Kidney epithelial cell (primary cell): ENCODE data around the gene FSCN2. TPM values are rescaled to one million over a fixed set of nuclear protein-coding genes. Genes with fewer than 3 reads are reported as not detected.

Source experiments
- DNase-seq: peaks from one replicate; pipeline ENCODE4 v3.0.0-alpha.2; 2010; ENCODE audit warnings: low read depth
- H3K27me3 ChIP-seq: 2 replicates; pipeline ENCODE4 v1.6.0; 2011; ENCODE audit warnings: low read length; ENCODE audit not compliant: control insufficient read depth, insufficient read depth
- H3K36me3 ChIP-seq: 2 replicates; pipeline ENCODE4 v1.5.1; 2011; ENCODE audit warnings: low read length; ENCODE audit not compliant: control insufficient read depth, insufficient read depth
- H3K4me3 ChIP-seq: 2 replicates; pipeline ENCODE4 v1.5.1; 2011; ENCODE audit warnings: low read depth, mild to moderate bottlenecking, control low read depth, low read length
- CTCF ChIP-seq: IDR thresholded peaks from 2 replicates; pipeline ENCODE4 v1.5.1; 2011; ENCODE audit warnings: mild to moderate bottlenecking, moderate library complexity, low read length, control low read depth, inconsistent platforms; ENCODE audit not compliant: insufficient read depth, poor library complexity, severe bottlenecking
- total RNA-seq: library from RNA; depleted of rRNA; stranded (reverse); fragments of >200 nt; gene quantifications from 2 replicates; pipeline ENCODE4 v1.2.3, GENCODE V29; 2015

FSCN2 gene
- total RNA-seq, 1 donor from 2014 or later = 0.29 TPM

GRCh38 chr17:81520021-81520901 is 7.9 kb upstream of the FSCN2 start:
- no peak for DNase-seq
- no peaks in the 10 kb centered on the region for H3K27me3 ChIP-seq
- TF ChIP-seq CTCF = no peak
- H3K36me3 ChIP-seq = no peaks in the 10 kb centered on the region
- no peak overlapping the region for H3K4me3 ChIP-seq

DNA sequence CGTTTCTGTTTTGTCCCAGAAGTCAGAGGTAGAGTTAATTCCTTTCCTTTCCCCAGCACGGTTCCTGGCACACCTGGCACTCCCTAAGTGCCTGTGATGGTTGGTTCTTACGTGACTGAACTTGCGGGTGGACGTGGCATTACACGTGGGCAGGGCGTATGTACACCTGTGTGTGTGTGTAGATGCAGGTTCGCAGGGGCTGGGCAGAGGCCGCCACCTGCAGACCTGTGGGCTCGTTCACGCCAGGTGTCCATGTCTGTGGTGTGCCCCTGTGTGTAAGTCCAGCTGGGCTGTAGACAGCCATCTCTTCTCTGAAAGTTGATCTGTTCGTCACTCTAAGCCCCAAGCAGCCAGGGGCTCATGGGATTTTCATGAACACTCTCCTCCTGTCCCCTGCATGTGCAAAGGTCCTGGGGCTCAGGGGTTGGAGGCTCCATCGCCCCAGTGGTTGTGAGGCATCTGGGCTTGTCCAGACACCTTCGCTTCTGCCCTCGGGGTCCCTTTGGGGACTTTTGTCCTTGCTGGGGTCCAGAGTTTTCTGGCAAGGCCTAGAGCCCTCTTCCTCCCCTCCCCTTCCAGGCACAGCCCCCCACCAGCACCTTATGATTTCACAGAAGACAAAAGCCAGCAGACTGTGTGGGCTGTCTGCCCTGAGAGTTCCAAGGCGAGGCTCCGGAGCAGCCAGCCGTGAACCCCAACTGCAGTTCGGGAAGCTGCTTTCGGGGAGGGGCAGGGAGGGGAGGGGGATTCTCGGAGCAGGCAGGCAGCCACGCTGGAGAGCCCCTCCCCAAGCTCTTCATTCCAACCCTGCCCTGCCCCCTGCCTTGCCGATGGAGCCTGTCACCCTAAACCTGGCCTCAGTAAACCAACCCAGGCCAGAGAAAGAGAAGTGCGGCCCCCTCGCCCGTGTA is 5.4 kb upstream of the FSCN2 start:
- no peak overlapping the region for H3K4me3 ChIP-seq
- H3K27me3 ChIP-seq = peaks cover 14% of the 10 kb centered on the region
- H3K36me3 ChIP-seq = no peaks in the 10 kb centered on the region
- DNase-seq = no peak
- TF ChIP-seq CTCF = peak; percentile 68

DNA sequence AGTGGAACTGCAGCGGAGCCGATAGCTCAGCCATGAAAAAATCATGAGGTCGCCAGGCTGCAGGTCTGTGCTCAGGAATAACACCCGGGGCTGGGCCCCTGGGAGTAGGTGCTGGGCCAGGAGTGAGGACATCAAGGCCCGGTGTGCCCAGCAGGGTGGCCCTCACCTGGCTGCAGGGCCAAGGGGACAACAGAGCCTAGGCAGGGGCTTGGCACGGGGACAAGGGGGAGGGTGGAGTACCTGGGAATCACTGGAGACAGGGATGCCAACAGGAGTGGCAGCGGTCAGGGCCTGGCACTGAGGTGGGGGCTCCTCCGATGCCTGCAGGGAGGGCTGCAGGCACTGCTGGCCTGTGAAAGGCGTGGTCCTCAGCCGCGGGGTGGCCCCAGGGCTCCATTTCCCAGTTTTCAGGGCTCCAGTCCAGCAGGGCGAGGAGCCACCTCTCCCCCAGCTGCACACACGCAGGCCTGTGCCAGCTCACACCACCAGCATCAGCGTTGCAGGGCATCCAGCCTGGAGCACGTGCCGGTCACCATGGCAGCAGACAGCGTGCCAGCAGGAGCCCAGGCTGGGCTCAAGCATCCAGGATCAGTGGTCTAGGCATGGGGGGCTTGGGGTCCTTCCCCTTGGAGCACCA is 4.7 kb upstream of the FSCN2 start:
- H3K36me3 ChIP-seq = no peaks in the 10 kb centered on the region
- peaks cover 22% of the 10 kb centered on the region for H3K27me3 ChIP-seq
- no peak for TF ChIP-seq CTCF
- DNase-seq = no peak
- no peak overlapping the region for H3K4me3 ChIP-seq

DNA sequence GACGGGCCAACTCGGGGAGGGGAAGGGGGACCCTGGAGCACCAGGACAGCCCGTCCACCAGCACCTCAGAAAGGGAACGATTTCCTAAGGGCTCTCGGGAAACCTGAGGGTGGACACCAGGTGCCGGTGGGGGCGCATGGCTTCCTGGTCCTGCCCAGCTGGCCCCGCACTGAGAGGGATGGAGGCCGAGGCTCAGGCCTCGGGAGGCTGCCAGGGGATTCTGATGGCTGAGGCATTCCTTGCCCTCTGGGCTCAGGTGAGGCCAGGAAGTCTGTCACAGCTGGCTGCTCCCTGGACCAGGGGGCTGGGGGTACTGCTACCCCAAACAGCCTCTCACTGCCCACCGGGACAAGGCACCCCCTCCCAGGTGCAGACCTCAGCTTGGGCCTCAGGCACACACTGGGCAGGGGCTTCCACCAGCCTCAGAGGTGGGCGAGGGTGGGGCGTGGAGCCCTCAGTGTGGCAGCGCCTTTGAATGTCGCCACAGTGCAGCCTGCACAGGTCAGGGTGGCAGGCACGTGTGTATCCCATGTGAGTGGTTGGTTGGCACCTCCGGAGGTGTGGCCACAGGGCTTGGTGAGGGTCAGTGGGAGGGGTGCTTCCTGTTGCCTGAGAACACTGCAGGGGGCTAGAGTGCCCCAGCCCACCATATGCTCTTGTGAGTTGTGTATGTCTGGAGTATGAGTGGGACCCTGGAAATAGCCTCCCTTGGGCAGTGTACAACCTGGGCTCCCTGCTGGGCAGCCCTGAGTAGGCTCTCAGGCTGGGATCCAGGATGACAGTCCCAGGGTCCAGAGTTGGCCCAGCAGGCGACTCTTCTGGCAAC is 3.9 kb upstream of the FSCN2 start:
- no peak for DNase-seq
- peaks cover 29% of the 10 kb centered on the region for H3K27me3 ChIP-seq
- no peaks in the 10 kb centered on the region for H3K36me3 ChIP-seq
- H3K4me3 ChIP-seq = no peak overlapping the region
- no peak for TF ChIP-seq CTCF

GRCh38 chr17:81524865-81525159 is 3.4 kb upstream of the FSCN2 start:
- peaks cover 34% of the 10 kb centered on the region for H3K27me3 ChIP-seq
- H3K36me3 ChIP-seq = no peaks in the 10 kb centered on the region
- no peak for DNase-seq
- no peak for TF ChIP-seq CTCF
- H3K4me3 ChIP-seq = no peak overlapping the region
